HG02943 (cell line): Measurements from ENCODE around the gene RIPK4.

Experiments used
- ATAC-seq: cut with Tn5 transposase; IDR thresholded peaks from one replicate; pipeline ENCODE4 v1.9.1; 2021; ENCODE audit warnings: mild to moderate bottlenecking, low read depth, moderate library complexity; ENCODE audit not compliant: unreplicated experiment

RIPK4 gene

DNA sequence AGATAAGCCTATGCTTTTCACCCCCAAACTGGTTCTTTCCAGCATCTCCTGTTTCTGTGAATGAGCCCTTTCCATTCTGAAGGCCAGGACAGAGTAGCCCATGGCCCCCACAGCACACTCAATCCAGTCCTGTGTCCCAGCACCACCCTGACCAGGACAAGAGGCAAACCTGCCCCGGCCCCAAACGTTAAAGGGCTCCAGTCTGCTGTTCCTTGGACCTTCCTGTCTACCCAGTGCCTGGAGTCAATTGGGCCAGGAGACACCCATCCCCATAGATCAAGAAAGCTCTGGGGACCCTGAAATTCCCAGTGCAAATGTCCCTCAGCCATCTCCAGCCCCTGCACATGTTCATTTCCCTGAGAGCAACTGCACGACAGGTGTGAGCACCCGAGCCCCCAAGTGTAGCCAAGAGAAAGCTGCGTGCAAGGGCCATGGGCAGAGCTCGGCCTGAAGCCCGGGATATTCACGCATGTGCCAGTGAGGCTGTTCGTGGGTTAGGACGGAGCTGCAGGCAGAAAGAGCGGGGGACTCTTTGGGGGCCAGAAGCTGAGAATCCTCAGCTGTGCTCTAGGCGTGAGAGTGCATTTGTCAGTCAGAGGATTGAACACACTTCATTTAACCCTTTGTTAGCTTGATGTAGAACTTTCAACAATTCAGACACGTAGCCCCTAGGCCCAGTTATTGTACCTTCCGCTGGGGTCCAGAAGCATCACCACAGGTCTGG, 4.2 kb upstream of the RIPK4 start:
- no peak for ATAC-seq

- no peak for ATAC-seq
These were observed 3.1 kb upstream of the RIPK4 start for GRCh38 chr21:41769933-41770332.

DNA sequence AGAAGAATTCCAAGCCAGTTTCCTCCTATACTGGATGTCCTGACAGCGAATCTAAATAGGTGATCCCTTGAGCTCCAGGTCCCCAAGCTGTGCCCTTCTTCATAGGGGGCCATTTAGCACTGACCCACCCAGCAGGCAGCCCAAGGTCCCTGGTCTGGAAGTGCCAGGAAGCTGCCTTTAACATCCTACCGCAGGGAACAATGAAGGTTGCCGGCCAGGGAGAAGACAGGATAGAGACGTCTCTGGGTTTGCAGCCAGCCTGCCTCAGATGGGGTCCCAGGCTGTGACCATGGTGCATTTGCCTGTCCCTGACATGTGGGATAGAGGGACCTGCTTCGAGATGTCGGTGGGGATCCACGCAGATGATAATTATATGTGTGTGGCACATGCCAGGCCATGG, 2.7 kb upstream of the RIPK4 start:
- no peak for ATAC-seq

DNA sequence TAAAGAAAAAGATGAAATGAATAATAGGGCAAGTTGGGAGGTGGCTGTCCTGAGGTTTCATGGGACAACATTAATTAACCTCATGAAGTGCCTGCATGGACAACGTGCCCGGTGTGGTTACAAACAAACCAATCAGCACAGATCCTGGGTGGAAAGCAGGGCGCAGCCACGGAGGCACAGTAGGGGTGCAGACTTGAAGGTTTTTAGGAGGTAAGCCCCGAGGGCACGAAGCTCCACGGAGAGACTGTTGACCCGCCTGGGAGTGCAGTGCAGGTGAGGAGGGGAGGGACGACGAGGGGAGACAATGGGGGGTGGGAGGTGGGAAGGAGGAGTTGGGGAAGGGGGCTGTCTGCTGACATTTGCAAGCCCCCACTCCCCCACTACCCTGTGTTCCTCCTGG, 2.3 kb upstream of the RIPK4 start:
- ATAC-seq = no peak

GRCh38 chr21:41768437-41769042, 1.7 kb upstream of the RIPK4 start:
- ATAC-seq = no peak

GRCh38 chr21:41767606-41768436, 969 bp upstream of the RIPK4 start:
- ATAC-seq = no peak

GRCh38 chr21:41765973-41766882, 624 bp downstream of the RIPK4 start:
- ATAC-seq = no peak

- ATAC-seq = no peak
These were observed 1.4 kb downstream of the RIPK4 start for GRCh38 chr21:41765420-41765821.

GRCh38 chr21:41764558-41765419, 2.1 kb downstream of the RIPK4 start:
- no peak for ATAC-seq

DNA sequence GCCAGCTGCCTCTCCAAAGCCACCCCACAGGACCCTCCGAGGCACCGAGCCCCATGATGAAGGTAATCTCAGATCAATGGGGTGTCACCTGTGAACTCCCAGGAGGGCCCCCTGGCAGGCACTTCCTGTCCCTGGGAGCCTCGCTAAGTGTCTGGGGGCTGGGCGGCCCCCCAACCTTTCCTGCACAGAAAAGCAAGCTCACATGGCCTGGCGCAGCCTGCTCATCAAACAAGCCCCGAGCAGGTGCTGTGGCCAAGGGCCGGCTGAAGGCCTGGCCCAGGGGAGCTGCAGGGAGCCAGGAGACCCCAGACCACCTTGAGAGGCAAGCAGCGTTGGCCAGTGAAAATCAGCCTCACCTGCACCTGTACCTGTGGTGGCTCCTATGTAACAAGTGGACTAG, 2.9 kb downstream of the RIPK4 start:
- no peak for ATAC-seq

GRCh38 chr21:41763398-41763931, 3.4 kb downstream of the RIPK4 start:
- no peak for ATAC-seq

DNA sequence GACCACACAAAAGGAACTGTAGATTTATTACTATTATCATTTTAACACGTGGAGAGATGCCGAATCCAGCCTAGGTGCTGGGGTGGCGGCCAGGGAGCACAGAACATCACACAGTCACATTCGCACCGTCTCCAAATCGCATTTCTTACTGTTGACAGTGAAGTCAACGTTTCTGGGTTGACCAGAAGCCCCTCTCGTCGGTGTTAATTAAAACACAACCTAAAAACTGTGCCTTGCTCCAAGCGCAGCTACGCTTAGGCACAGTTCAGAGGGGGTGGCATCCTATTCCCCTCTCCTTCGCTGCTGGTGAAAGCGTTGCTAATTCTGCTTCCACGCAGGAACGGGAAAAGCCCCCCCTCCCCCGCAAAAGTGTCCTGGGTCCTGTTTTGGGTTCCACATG, 4.1 kb downstream of the RIPK4 start:
- no peak for ATAC-seq

GRCh38 chr21:41761934-41762635, 4.8 kb downstream of the RIPK4 start:
- no peak for ATAC-seq

GRCh38 chr21:41761211-41761933, 5.5 kb downstream of the RIPK4 start:
- no peak for ATAC-seq

DNA sequence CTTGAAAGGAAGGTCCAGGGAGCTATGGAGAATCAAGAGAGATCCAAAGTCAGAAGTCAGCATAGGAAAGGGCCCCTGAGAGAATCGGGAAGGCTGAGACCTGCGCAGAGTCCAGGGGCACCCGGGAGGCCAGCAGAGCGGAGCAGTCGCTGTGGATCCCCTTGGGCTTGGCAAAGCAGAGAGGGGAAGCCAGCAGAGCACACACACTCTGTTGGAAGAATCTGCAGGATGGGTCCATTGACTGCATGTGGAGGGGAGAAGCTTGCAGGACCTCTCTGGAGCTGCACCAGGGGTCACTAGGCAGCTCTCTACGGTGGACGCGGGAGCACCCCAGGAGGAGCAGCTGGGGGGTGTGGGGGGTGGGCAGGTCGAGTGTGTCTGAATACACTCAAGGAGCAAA, 6.4 kb downstream of the RIPK4 start:
- ATAC-seq = no peak

DNA sequence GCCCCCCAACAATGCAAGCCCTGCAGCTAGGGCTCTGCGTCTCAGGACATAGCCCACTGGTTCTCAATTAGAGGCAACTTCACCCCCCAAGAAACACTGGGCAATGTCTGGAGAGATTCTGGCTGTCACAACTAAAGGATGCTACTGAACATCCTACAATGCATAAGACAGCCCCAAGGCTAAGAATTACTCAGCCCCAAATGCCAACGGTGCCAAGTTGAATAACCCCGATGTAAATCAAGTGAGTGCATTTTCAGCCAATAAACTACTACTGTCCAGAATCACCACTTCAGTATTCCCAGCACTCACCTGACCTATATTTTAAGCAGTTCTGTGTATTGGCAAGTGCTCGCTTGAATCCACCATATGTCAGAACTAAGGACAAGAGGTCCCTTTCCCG, 6.9 kb downstream of the RIPK4 start:
- no peak for ATAC-seq

DNA sequence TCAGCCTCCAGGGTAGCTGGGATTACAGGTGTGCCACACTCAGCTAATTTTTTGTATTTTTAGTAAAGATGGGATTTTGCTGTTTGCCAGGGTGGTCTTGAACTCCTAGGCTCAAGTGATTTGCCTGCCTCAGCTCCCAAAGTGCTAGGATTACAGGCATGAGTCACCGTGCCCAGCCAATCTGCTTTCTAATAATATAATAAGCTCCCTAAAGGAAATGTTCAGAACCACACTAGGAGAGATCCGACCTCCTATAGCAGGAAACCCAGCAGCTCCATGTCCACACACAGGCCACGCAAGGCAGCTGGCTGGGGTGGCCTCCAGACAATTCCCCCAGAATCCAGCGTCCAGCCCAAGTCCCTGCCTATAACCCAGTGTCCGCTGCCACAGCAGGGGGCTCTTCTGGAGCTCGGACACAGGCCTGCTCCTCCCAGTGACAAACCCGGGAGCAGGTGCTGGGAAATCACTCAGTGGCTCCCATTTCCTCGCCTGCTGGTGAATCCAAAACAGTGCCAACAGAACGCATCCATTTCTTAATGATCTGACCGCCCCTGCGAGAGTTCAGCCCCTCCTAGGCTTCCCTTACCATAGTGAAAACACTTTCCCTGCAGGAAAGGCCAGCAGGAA, 7.5 kb downstream of the RIPK4 start:
- no peak for ATAC-seq

DNA sequence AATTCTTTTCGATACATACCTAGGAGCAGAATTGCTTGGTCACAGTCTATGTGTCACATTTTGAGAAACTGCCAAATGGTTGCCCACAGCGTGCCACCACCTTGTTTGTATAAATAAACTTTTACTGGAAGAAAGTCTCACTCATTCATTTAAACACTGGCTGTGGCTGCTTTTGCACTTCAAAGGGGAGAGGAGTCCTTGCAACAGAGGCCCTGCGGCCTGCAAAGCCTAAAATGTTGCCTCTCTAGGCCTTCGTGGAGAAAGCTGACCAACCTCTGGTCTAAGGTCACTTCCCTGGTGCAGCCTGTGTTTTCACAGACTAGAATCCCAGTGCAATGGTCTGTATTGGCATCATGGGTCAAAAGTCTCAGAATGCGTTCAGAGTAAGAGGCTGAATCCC, 8.3 kb downstream of the RIPK4 start:
- no peak for ATAC-seq
